B cell (primary cell): Measurements from ENCODE around the gene SGIP1. TPM values are rescaled to one million over a fixed set of nuclear protein-coding genes. Genes with fewer than 3 reads are reported as not detected.

Experiments
- ATAC-seq: fragments of 200-7000 bp; cut with Tn5 transposase; one replicate; pipeline ENCODE4 v1.10.0; 2021; ENCODE audit warnings: low read depth, mild to moderate bottlenecking, moderate number of reproducible peaks, moderate library complexity
- CTCF ChIA-PET: fragments of 350-600 bp; sonication (Branson Sonifier 250); formaldehyde crosslinking; loops from one replicate; lab custom pipeline; 2021; ENCODE audit warnings: antibody characterized with exemption, inconsistent platforms; lab: Charles Lee
- POLR2A ChIA-PET: fragments of 350-600 bp; sonication (Branson Sonifier 250); formaldehyde crosslinking; loops from one replicate; lab custom pipeline; 2021; ENCODE audit warnings: antibody characterized with exemption; lab: Charles Lee
- DNase-seq: peaks from one replicate; pipeline ENCODE4 v3.0.0; 2013
- H2AFZ ChIP-seq: 2 replicates; pipeline ENCODE4 v1.6.1; 2012; ENCODE audit warnings: mild to moderate bottlenecking, low read depth, low read length; ENCODE audit not compliant: insufficient read depth, poor library complexity, severe bottlenecking
- H3K27ac ChIP-seq, 2 donors: 1 replicate in 1 of 2; 2 replicates in 1 of 2; pipeline ENCODE4 v1.5.1; 2012 to 2013; ENCODE audit warnings: low read length in 2 of 2, mild to moderate bottlenecking in 2 of 2, moderate library complexity in 1 of 2
- H3K27me3 ChIP-seq, 4 experiments: fragments of 200-600 bp in 1 of 4; sonication (generic) in 1 of 4; replicated peaks in 1 of 4; 1 replicate in 2 of 4; 2 replicates in 2 of 4; pipeline versions ENCODE4 v1.6.1 to v1.7.0; 2013 to 2016; ENCODE audit warnings: low read length in 3 of 4, mild to moderate bottlenecking in 2 of 4, mixed read lengths in 1 of 4, moderate library complexity in 1 of 4; ENCODE audit not compliant: insufficient read depth in 4 of 4, control insufficient read depth in 3 of 4; ENCODE audit errors: control extremely low read depth in 1 of 4
- H3K36me3 ChIP-seq, 2 experiments: replicated peaks in 1 of 2; 1 replicate in 1 of 2; 2 replicates in 1 of 2; pipeline versions ENCODE4 v1.6.1 to v1.7.1; 2013; ENCODE audit warnings: low read length in 1 of 2; ENCODE audit not compliant: insufficient read depth in 2 of 2, control insufficient read depth in 1 of 2; ENCODE audit errors: control extremely low read depth in 1 of 2, extremely low read depth in 1 of 2
- H3K4me1 ChIP-seq, 2 donors: fragments of 200-600 bp in 1 of 2; sonication (generic) in 1 of 2; 1 replicate in 1 of 2; 2 replicates in 1 of 2; pipeline versions ENCODE4 v1.5.1 to v1.6.1; 2013 to 2017; ENCODE audit warnings: low read length in 2 of 2; ENCODE audit not compliant: control insufficient read depth in 2 of 2, insufficient read depth in 2 of 2
- H3K4me2 ChIP-seq: replicated peaks from 2 replicates; pipeline ENCODE3; 2012; ENCODE audit warnings: mild to moderate bottlenecking, low read depth, low read length; ENCODE audit not compliant: poor library complexity, severe bottlenecking
- H3K4me3 ChIP-seq, 5 experiments: fragments of 200-600 bp in 1 of 5; sonication (generic) in 1 of 5; 1 replicate in 3 of 5; 2 replicates in 2 of 5; pipeline versions ENCODE4 v1.5.1 to v1.7.0; 2011 to 2016; ENCODE audit warnings: low read length in 4 of 5, mild to moderate bottlenecking in 4 of 5, low read depth in 2 of 5, control low read depth in 1 of 5, moderate library complexity in 1 of 5; ENCODE audit not compliant: insufficient read depth in 1 of 5; ENCODE audit errors: control extremely low read depth in 1 of 5, extremely low read depth in 1 of 5
- H3K79me2 ChIP-seq: fragments of 200-600 bp; sonication (generic); one replicate; pipeline ENCODE4 v1.6.0; 2016; ENCODE audit warnings: low read length; ENCODE audit not compliant: control insufficient read depth, insufficient read depth
- H3K9ac ChIP-seq: fragments of 200-600 bp; sonication (generic); 2 replicates; pipeline ENCODE4 v1.6.1; 2017; ENCODE audit warnings: mild to moderate bottlenecking, low read length, moderate library complexity
- H3K9me3 ChIP-seq, 3 donors: one replicate each; pipeline versions ENCODE4 v1.6.1 to v1.7.1; 2013; ENCODE audit warnings: low read length in 2 of 3; ENCODE audit not compliant: control insufficient read depth in 2 of 3, insufficient read depth in 1 of 3; ENCODE audit errors: control extremely low read depth in 1 of 3
- H4K20me1 ChIP-seq: 2 replicates; pipeline ENCODE4 v1.6.0; 2012; ENCODE audit warnings: mild to moderate bottlenecking, low read length; ENCODE audit not compliant: insufficient read depth, control insufficient read depth, poor library complexity, severe bottlenecking
- H3K27ac Mint-ChIP-seq: one replicate; pipeline ENCODE4 v1.8.0; 2021; ENCODE audit warnings: mixed read lengths
- H3K27me3 Mint-ChIP-seq: one replicate; pipeline ENCODE4 v1.8.0; 2021; ENCODE audit warnings: mixed read lengths
- H3K4me1 Mint-ChIP-seq: one replicate; pipeline ENCODE4 v1.8.0; 2021; ENCODE audit warnings: mixed read lengths
- H3K4me3 Mint-ChIP-seq: one replicate; pipeline ENCODE4 v1.8.0; 2021; ENCODE audit warnings: mixed read lengths
- H3K9me3 Mint-ChIP-seq: one replicate; pipeline ENCODE4 v1.8.0; 2022; ENCODE audit warnings: mixed read lengths; ENCODE audit not compliant: insufficient read depth
- CTCF ChIP-seq: fragments of 200-600 bp; IDR thresholded peaks from one replicate; pipeline ENCODE4 v1.8.0; 2022; ENCODE audit warnings: antibody characterized with exemption, mild to moderate bottlenecking
- EZH2 ChIP-seq: IDR thresholded peaks from 2 replicates; pipeline ENCODE4 v1.6.1; 2012; ENCODE audit warnings: borderline replicate concordance, low read depth, mild to moderate bottlenecking, moderate library complexity, low read length; ENCODE audit not compliant: insufficient read depth, poor library complexity, severe bottlenecking
- WGBS: methylation state at CpG from one replicate; pipeline ENCODE4 v1.1.5; 2013; ENCODE audit warnings: missing lambda C conversion rate; ENCODE audit not compliant: insufficient coverage; 5-methylcytosine and 5-hydroxymethylcytosine counted together
- intact Hi-C: fragments of 100-400 bp; cut with micrococcal nuclease; formaldehyde crosslinking; loops from one replicate; pipeline ENCODE4 v1.10.0; 2022
- polyA plus RNA-seq: library from polyadenylated mRNA; depleted of rRNA; stranded (reverse); fragments of >200 nt; gene quantifications from 2 replicates; pipeline ENCODE4 v1.2.3, GENCODE V29; 2012
- total RNA-seq, 2 donors: library from RNA; stranded (reverse); fragments of 120-200 nt in 1 of 2; gene quantifications; 1 replicate in 1 of 2; 2 replicates in 1 of 2; pipeline versions ENCODE4 v1.2.3 to v1.2.4, GENCODE V29; 2013 to 2022

SGIP1 gene
- total and polyA plus RNA-seq, 2 donors (not counting 1 experiment from before 2014, with no cell fraction given), result not detected

GRCh38 chr1:66750577-66750976 lies 216.6 kb downstream of the SGIP1 start:
- H2AFZ ChIP-seq, result no peak overlapping the region
- Mint-ChIP-seq H3K4me3 (no peak overlapping the region), H3K27ac (no peak overlapping the region), H3K27me3 (peaks cover 48% of the 10 kb centered on the region), H3K4me1 (peaks cover 12% of the 10 kb centered on the region), H3K9me3 (no peaks in the 10 kb centered on the region)
- ATAC-seq, result no peak
- ChIA-PET POLR2A (no interaction called here), CTCF (interaction anchor here (1.5 kb wide), 1 partner anchor 11 kb away, joined by 4 read pairs; no protein-coding TSS in a partner anchor)
- no peak overlapping the region for H3K4me3 ChIP-seq
- intact Hi-C loops, result no loop called here
- no peak for TF ChIP-seq CTCF
- TF ChIP-seq EZH2, result no peak
- H3K79me2 ChIP-seq, result no peaks in the 10 kb centered on the region
- H3K9me3 ChIP-seq, result peaks cover 0 to 6% (median 0%) of the 10 kb centered on the region in 3 donors
- H3K27me3 ChIP-seq, result peaks cover 0 to 26% (median 21%) of the 10 kb centered on the region in 4 experiments
- H3K4me1 ChIP-seq, result peaks cover 10 to 19% of the 10 kb centered on the region in 2 donors
- H3K9ac ChIP-seq, result no peak overlapping the region
- no peak overlapping the region for H3K27ac ChIP-seq
- DNase-seq, result no peak
- H3K4me2 ChIP-seq, result no peak overlapping the region
- 10% methylated on average over 2 of the region's 3 CpGs for WGBS
- no peaks in the 10 kb centered on the region for H4K20me1 ChIP-seq
- H3K36me3 ChIP-seq, result no peaks in the 10 kb centered on the region

GRCh38 chr1:66751160-66751559 lies 217.2 kb downstream of the SGIP1 start:
- no CpG with 5 or more reads among the region's 4 CpGs for WGBS
- Histone ChIP-seq H3K4me2 (no peak overlapping the region), H2AFZ (no peak overlapping the region), H3K4me1 (peaks cover 10 to 19% of the 10 kb centered on the region in 2 donors), H3K9me3 (peaks cover 0 to 6% (median 0%) of the 10 kb centered on the region in 3 donors), H3K36me3 (no peaks in the 10 kb centered on the region), H3K79me2 (no peaks in the 10 kb centered on the region), H3K4me3 (no peak overlapping the region), H4K20me1 (no peaks in the 10 kb centered on the region), H3K27ac (no peak overlapping the region), H3K9ac (no peak overlapping the region), H3K27me3 (peaks cover 0 to 26% (median 21%) of the 10 kb centered on the region in 4 experiments)
- POLR2A ChIA-PET, result no interaction called here
- intact Hi-C loops, result no loop called here
- Mint-ChIP-seq H3K27ac (no peak overlapping the region), H3K4me1 (peaks cover 12% of the 10 kb centered on the region), H3K4me3 (no peak overlapping the region), H3K27me3 (peaks cover 48% of the 10 kb centered on the region), H3K9me3 (no peaks in the 10 kb centered on the region)
- CTCF ChIA-PET, result interaction anchor here (1.5 kb wide), 1 partner anchor 12 kb away, joined by 4 read pairs; no protein-coding TSS in a partner anchor
- DNase-seq (no peak), ATAC-seq (no peak)
- no peak for TF ChIP-seq EZH2
